ENCODE data around the gene GMDS. TPM values are rescaled to one million over a fixed set of nuclear protein-coding genes. Genes with fewer than 3 reads are reported as not detected.

The GMDS gene
- total and polyA plus RNA-seq, 2 of the 4 experiments (the other 2 are of a cell fraction) = 7.3 to 21.9 TPM

- no peak overlapping the region for H3K4ac ChIP-seq (ENCODE audit: low read depth, low read length)
- H3K18ac ChIP-seq (ENCODE audit: low read depth, low read length) = no peak overlapping the region
- H3K79me1 ChIP-seq (ENCODE audit: low read depth in 1 of 2, low read length in 2 of 2) = no peaks in the 10 kb centered on the region
- no peak overlapping the region for H4K91ac ChIP-seq (ENCODE audit: insufficient read depth, low read depth, low read length)
- H2AFZ ChIP-seq (replicated peaks; ENCODE audit: low read length, poor library complexity) = no peak overlapping the region
- ChIA-PET CTCF (no interaction called here), POLR2A (ENCODE audit: unreplicated experiment) (no interaction called here)
- peaks cover 7% of the 10 kb centered on the region for H3K9me3 ChIP-seq (ENCODE audit: control insufficient read depth, insufficient read depth, low read length)
- H3K4me1 ChIP-seq (ENCODE audit: control insufficient read depth, insufficient read depth, low read length) = no peaks in the 10 kb centered on the region
- intact Hi-C loops (cut with micrococcal nuclease) (no loop called here), in situ Hi-C loops (cut with MboI; ENCODE audit: low sequenced_read_pairs) (no loop called here), dilution Hi-C loops (cut with HindIII; ENCODE audit: low sequenced_read_pairs, unreplicated experiment) (no loop called here)
- no peak overlapping the region for H2BK15ac ChIP-seq (ENCODE audit: low read depth, low read length)
- H3K23ac ChIP-seq (ENCODE audit: low read depth, low read length) = no peak overlapping the region
- no peak overlapping the region for H2BK120ac ChIP-seq (ENCODE audit: low read depth, low read length)
- no peak overlapping the region for H2BK20ac ChIP-seq (ENCODE audit: low read depth, low read length)
- DNase-seq = no peak
- no peak overlapping the region for H2AK5ac ChIP-seq (ENCODE audit: low read depth, low read length)
- H2AK9ac ChIP-seq (replicated peaks; ENCODE audit: low read depth, low read length, poor library complexity) = no peak overlapping the region
- ATAC-seq (ENCODE audit: low read depth) = no peak
- no CpG with 5 or more reads among the region's 7 CpGs for WGBS, 2 experiments (ENCODE audit: extremely low coverage in 2 of 2, insufficient read length in 1 of 2)
- H2BK5ac ChIP-seq (ENCODE audit: low read depth, low read length, poor library complexity, severe bottlenecking) = no peak overlapping the region
- no peak overlapping the region for H3K14ac ChIP-seq (replicated peaks; ENCODE audit: low read depth, low read length)
- H3K9ac ChIP-seq (ENCODE audit: low read depth, low read length) = no peak overlapping the region
- no peak overlapping the region for H4K8ac ChIP-seq (ENCODE audit: low read depth in 2 of 2, low read length in 2 of 2)
- TF ChIP-seq NFE2L2 (IDR thresholded peaks at IDR 0.05; ENCODE audit: low read depth, low read length) (no peak), FOS (IDR thresholded peaks at IDR 0.05; ENCODE audit: low read depth, low read length) (no peak), CTCF (conservative IDR thresholded peaks at IDR 0.05; ENCODE audit: low read depth, low read length) (no peak), CHD1 (IDR thresholded peaks at IDR 0.05; ENCODE audit: low read depth, low read length) (no peak), CEBPB (IDR thresholded peaks at IDR 0.05; ENCODE audit: low read depth, low read length) (no peak), ELK1 (IDR thresholded peaks at IDR 0.05; ENCODE audit: borderline replicate concordance, low read depth, low read length) (no peak), USF2 (IDR thresholded peaks at IDR 0.05; ENCODE audit: low read depth, low read length) (no peak), MXI1 (IDR thresholded peaks at IDR 0.05; ENCODE audit: borderline replicate concordance, low read depth, low read length) (no peak), RFX5 (IDR thresholded peaks at IDR 0.05; ENCODE audit: low read depth, low read length) (no peak), RCOR1 (IDR thresholded peaks at IDR 0.05; ENCODE audit: insufficient replicate concordance, low read length) (no peak), SMC3 (IDR thresholded peaks at IDR 0.05; ENCODE audit: low read depth, low read length) (no peak), RAD21 (IDR thresholded peaks at IDR 0.05; ENCODE audit: low read length) (no peak), BHLHE40 (IDR thresholded peaks at IDR 0.05; ENCODE audit: low read depth, low read length) (no peak), MAZ (IDR thresholded peaks at IDR 0.05; ENCODE audit: borderline replicate concordance, low read depth, low read length) (no peak)
- H3K56ac ChIP-seq (ENCODE audit: extremely low read depth, insufficient read depth, low read length) = no peak overlapping the region
- no peak overlapping the region for H3K27ac ChIP-seq (ENCODE audit: insufficient read depth, low read length)
- H4K5ac ChIP-seq (ENCODE audit: low read depth, low read length) = no peak overlapping the region
- no TSS peak for BruUV-seq (replicated peaks)
- H3K36me3 ChIP-seq (ENCODE audit: control insufficient read depth, insufficient read depth, low read length) = no peaks in the 10 kb centered on the region
- H3K9me1 ChIP-seq (ENCODE audit: insufficient read depth, low read length) = no peaks in the 10 kb centered on the region
- peaks cover 34% of the 10 kb centered on the region for H3K27me3 ChIP-seq (ENCODE audit: control insufficient read depth, insufficient read depth, low read length)
- no peak overlapping the region for H3K4me2 ChIP-seq (ENCODE audit: low read depth, low read length)
- no peaks in the 10 kb centered on the region for H4K20me1 ChIP-seq (ENCODE audit: insufficient read depth, low read length)
- no peak overlapping the region for H3K4me3 ChIP-seq (ENCODE audit: insufficient read depth, low read depth, low read length)
Observed at GRCh38 chr6:1586256-1586655, 659.1 kb downstream of the GMDS start.
